ENCODE measurements around the gene TRIM44.

The TRIM44 gene

DNA sequence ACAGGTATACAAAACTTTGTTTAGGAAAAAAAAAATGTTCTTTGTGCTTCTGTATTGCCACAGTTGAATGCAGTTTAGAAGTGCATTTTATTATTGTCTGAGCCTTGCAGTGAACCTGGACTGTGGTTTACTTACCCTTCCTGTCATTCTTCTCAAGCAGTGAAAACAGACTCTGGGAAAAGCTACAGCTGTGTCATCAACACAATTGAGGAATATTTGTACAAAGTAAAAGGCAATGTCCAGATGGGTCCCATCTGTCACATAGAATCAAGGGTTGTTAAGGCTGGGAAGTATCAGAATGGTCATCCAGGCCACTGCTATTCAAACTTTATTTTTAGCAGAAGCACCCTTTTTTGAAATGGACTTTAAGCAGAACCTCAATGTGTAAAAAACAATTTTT, 73.3 kb downstream of the TRIM44 start:
- H3K9me3 ChIP-seq (ENCODE audit: insufficient read depth, low read length) = no peaks in the 10 kb centered on the region
- no peaks in the 10 kb centered on the region for H3F3A ChIP-seq (ENCODE audit: insufficient read depth)
- H3K9me2 ChIP-seq (replicated peaks; ENCODE audit: insufficient read depth, low read length) = no peaks in the 10 kb centered on the region
- H2AFZ ChIP-seq (ENCODE audit: low read depth, low read length, severe bottlenecking) = no peak overlapping the region
- no peak overlapping the region for H3K27ac ChIP-seq (ENCODE audit: low read depth, low read length)
- no peak overlapping the region for H3K9ac ChIP-seq (ENCODE audit: low read length)
- no peaks in the 10 kb centered on the region for H3K79me2 ChIP-seq (ENCODE audit: insufficient read depth, low read length)
- no peak overlapping the region for H3K4me3 ChIP-seq (ENCODE audit: insufficient read depth, low read length, poor library complexity, severe bottlenecking)
- H3K36me3 ChIP-seq (ENCODE audit: low read length) = no peaks in the 10 kb centered on the region
- H3K27me3 ChIP-seq (ENCODE audit: low read length) = no peaks in the 10 kb centered on the region
- no peak overlapping the region for H3K4me2 ChIP-seq (ENCODE audit: low read depth, low read length, poor library complexity, severe bottlenecking)
- no peak for TF ChIP-seq EZH2phosphoT487 (conservative IDR thresholded peaks at IDR 0.05; ENCODE audit: low read length)
- no peak for TF ChIP-seq CTCF (IDR thresholded peaks at IDR 0.05; ENCODE audit: insufficient read depth, low read length, poor library complexity, severe bottlenecking)
- H4K20me1 ChIP-seq (ENCODE audit: low read depth, low read length) = no peaks in the 10 kb centered on the region

- Histone ChIP-seq H2AFZ (ENCODE audit: low read depth, low read length, severe bottlenecking) (no peak overlapping the region), H3K27me3 (ENCODE audit: low read length) (no peaks in the 10 kb centered on the region), H3K36me3 (ENCODE audit: low read length) (no peaks in the 10 kb centered on the region), H3K27ac (ENCODE audit: low read depth, low read length) (no peak overlapping the region), H3K9ac (ENCODE audit: low read length) (no peak overlapping the region), H3F3A (ENCODE audit: insufficient read depth) (no peaks in the 10 kb centered on the region), H3K4me2 (ENCODE audit: low read depth, low read length, poor library complexity, severe bottlenecking) (no peak overlapping the region), H3K9me2 (replicated peaks; ENCODE audit: insufficient read depth, low read length) (no peaks in the 10 kb centered on the region), H3K79me2 (ENCODE audit: insufficient read depth, low read length) (no peaks in the 10 kb centered on the region), H3K9me3 (ENCODE audit: insufficient read depth, low read length) (no peaks in the 10 kb centered on the region), H3K4me3 (ENCODE audit: insufficient read depth, low read length, poor library complexity, severe bottlenecking) (no peak overlapping the region), H4K20me1 (ENCODE audit: low read depth, low read length) (no peaks in the 10 kb centered on the region)
- TF ChIP-seq EZH2phosphoT487 (conservative IDR thresholded peaks at IDR 0.05; ENCODE audit: low read length) (no peak), CTCF (IDR thresholded peaks at IDR 0.05; ENCODE audit: insufficient read depth, low read length, poor library complexity, severe bottlenecking) (no peak)
Measured at GRCh38 chr11:35736952-35737351, 74.4 kb downstream of the TRIM44 start.

DNA sequence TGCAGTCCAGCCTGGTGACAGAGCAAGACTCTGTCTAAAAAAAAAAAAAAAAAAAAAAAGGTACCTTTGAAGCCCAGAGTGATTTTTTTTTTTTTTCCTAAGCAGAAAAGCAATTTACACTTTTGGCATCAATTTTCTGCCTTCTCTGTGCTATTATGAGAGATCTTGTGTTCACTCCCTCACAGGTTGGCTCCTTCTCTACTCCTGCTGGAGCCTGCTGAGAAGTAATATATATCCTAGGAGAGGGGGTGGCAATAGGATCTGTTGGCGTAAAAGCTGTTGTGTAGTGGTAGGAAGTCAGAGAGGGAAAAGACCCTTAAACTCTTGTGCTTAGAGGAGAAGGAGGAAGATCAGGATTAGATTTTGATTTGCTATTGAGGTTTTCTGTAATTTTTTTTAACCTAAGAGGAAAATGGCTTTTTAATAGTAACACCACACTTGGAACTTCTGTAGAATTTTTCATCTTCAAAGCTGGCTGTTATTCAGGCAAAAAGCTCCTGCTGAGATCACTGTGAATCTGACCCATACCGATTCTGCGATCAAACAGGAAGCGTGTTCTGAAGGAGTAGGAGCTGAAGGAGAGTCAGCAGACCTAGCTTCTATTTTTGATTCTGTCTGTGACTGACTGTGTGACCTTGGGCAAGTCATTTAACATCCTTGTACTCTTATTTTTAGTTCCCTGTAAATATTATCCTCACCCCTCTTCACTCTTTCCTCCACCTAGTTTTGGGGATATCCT, 77.7 kb downstream of the TRIM44 start:
- Histone ChIP-seq H2AFZ (ENCODE audit: low read depth, low read length, severe bottlenecking) (no peak overlapping the region), H4K20me1 (ENCODE audit: low read depth, low read length) (no peaks in the 10 kb centered on the region), H3K9me3 (ENCODE audit: insufficient read depth, low read length) (no peaks in the 10 kb centered on the region), H3K27ac (ENCODE audit: low read depth, low read length) (no peak overlapping the region), H3F3A (ENCODE audit: insufficient read depth) (no peaks in the 10 kb centered on the region), H3K9me2 (replicated peaks; ENCODE audit: insufficient read depth, low read length) (no peaks in the 10 kb centered on the region), H3K9ac (ENCODE audit: low read length) (no peak overlapping the region), H3K79me2 (ENCODE audit: insufficient read depth, low read length) (no peaks in the 10 kb centered on the region), H3K36me3 (ENCODE audit: low read length) (no peaks in the 10 kb centered on the region), H3K27me3 (ENCODE audit: low read length) (no peaks in the 10 kb centered on the region), H3K4me2 (ENCODE audit: low read depth, low read length, poor library complexity, severe bottlenecking) (no peak overlapping the region), H3K4me3 (ENCODE audit: insufficient read depth, low read length, poor library complexity, severe bottlenecking) (no peak overlapping the region)
- TF ChIP-seq CTCF (IDR thresholded peaks at IDR 0.05; ENCODE audit: insufficient read depth, low read length, poor library complexity, severe bottlenecking) (no peak), EZH2phosphoT487 (conservative IDR thresholded peaks at IDR 0.05; ENCODE audit: low read length) (no peak)

All from SU-DHL-6 (cell line).